HTERT RPE-1 (cell line): ENCODE results near the gene SKP1.

ENCODE experiments used
- in situ Hi-C: fragments of 300-500 bp; cut with MboI; formaldehyde crosslinking; loops from 4 replicates; pipeline ENCODE4 v1.14.3; 2020; ENCODE audit warnings: low sequenced_read_pairs

SKP1 gene

DNA sequence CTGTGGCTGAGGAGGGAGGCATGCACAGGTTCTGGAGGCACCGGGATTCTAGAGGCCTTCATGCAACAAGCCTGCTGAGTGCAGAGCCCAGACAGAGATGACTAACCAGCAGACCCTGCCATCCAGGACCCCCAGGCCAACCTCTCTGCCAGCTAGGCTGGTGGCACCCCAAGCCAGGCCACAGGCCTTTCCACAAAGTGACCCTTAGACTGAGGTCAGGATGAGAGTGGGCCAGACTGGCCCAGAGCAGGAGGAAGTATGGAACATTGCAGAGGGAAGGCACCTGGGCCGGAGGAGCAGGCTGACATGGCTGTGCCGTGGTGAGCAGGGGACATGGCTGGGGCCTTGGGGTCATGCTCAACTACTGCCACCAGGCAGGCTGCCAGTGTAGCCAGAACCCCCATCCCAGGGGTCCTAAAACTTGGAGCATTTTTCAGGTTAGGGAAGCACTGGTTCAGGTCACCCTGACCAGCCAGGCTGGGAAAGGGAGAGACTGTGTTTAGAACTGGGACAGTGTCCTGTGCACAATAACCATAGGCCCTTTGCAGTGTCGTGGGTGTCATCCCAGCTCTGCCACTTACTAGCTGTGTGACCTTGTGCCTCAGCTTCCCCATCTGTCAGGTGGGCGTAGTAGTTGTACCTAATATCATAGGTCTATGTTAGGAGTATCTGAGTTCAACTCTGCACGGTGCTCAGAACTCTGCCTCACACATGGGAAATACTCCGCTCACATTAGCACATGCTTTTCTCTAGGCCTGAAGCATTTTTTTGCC is 45.0 kb downstream of the SKP1 start:
- in situ Hi-C loops = loop anchor here (25.0 kb wide), 1 partner anchor 94 kb away; no protein-coding TSS in a partner anchor

DNA sequence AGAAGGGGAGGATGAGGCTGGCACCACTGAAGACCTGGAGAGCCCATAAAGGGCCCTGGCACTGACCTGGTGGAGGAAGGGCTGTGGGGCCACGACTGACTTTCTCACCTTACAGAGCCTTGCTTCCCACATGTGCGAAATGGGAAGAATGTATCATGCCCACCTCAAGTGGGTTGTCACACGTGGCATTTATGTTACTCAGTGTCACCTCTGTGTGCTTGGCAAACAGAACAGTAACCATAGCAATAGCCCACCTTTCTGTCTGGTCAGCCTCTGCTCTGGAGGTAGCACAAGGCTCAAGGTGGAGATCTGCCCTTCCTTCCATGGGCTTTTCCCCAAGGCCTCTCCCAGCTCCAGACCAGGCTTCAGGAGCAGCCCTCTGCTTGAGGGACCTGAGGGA is 45.6 kb downstream of the SKP1 start:
- in situ Hi-C loops = loop anchor here (25.0 kb wide), 1 partner anchor 94 kb away; no protein-coding TSS in a partner anchor

DNA sequence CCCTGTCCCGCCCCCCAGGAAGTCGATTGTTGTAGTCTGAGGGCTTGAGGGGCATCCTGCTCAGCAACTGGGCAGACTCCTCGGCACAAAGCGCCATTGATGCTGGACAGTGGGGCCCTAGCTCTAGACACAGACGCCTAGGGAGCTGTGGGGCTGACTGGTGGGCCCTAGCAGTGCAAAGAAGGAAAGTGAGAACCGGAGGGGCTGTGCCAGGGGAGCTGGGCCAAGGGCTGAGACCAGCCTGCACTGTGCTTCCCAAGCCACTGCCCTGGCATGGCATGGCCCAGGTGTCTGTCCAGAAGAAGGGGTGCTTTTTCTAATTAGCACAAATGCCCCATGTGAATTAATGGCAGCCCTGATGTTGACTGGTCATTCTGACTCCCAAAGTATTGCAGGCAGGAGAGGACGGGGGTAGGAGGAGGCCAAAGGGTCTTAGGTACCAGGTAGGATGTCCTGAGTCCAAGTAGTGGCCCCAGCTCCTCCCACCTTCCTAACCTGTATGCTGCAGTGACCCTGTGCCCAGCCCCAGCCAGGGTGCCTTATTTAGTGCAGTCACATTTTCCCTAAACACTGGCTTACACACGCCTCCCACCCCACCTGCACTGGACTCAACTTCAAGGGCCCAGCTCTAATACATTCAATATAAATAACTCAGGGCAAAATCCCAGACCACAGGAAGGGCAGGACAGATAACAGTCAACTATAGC is 46.4 kb downstream of the SKP1 start:
- in situ Hi-C loops = loop anchor here (25.0 kb wide), 1 partner anchor 93 kb away; no protein-coding TSS in a partner anchor

DNA sequence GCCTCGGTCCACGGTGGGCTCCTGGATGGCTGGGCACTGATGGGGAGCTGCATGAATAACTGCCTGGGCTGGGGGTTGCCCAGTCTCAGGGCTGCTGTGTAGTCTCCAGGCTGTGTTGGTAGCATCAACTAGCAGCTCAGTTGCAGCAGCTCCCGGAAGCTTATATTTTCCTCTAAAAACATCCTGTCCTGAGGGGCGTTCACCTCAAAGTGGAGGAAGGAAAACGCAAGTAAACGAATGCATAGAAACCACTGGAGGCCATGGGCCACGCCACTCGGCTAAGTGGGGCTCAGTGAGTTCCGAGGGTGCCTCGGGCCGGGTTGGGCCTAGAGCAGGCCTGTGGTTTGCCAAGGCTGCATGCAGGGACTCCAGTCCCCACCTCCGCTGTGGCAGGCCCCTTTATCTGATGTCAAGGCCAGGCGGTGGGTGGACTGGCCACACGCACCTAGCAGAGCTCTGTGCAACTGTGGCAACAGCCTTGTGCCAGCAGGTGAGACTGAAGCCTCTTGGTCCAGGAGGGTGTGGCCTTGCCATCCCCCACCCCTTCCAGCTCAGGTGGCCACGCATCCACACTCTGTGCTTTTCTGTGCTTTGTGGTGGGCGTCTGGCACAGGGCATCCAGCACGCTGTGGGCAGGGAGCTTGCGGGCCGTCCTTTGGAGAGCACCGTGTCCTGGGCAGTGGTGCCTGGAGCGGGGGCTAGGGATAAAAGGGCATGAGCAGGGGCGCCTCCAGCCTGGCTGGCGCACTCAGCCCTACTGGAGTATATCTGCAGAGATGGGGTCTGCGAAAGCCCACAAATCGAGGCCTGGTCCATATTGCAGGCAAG is 47.1 kb downstream of the SKP1 start:
- in situ Hi-C loops = loop anchor here (25.0 kb wide), 1 partner anchor 92 kb away; no protein-coding TSS in a partner anchor

DNA sequence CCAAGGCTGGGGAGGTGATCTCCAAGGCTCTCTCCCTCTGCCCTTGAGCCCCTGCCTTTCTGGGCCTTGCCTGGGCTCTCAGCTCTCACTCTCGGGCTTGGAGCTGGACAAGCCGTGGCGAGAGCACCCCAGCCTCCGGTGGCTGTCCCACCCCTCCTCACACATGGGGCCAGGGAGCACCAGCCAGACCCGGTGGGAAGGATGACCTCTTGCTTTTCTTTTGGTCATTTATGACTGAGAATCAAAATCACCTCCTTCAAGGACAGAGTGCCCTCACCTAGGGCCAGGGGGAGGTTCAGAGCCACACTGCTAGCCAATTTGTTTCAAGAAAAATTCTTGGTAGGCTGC is 48.1 kb downstream of the SKP1 start:
- in situ Hi-C loops = loop anchor here (25.0 kb wide), 1 partner anchor 91 kb away; no protein-coding TSS in a partner anchor

DNA sequence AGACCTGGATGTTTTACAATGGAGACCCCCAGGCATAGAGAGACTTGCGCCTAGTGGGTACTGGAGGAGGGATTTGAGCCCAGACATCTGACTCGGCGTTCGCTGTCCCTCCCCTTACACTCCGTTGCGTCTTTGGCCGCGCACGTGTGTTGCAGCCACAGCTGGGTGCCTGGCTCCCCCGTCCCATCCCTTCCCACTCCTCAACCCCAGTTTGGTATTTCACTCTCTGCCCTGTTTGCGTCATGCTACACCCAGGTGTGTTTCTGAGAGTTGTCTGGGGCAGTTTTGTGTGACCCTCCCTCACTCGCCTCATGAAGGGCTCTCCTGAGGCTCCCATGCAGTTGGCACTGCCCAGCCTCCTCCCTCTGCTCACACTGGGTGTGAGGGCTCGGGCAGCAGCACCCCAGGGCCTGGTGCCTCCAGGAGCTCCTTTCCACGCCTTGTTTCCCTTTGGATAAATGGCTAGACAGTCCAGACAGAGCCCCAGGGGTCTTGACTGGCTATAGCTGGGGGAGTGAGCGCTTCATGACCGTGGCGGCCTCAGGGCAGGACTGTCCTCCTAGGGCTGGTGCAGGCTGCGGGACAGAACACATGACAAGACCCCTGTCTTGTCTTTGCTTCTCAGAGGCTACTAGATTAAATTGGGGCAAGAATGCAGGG is 48.6 kb downstream of the SKP1 start:
- in situ Hi-C loops = loop anchor here (25.0 kb wide), 1 partner anchor 91 kb away; no protein-coding TSS in a partner anchor

DNA sequence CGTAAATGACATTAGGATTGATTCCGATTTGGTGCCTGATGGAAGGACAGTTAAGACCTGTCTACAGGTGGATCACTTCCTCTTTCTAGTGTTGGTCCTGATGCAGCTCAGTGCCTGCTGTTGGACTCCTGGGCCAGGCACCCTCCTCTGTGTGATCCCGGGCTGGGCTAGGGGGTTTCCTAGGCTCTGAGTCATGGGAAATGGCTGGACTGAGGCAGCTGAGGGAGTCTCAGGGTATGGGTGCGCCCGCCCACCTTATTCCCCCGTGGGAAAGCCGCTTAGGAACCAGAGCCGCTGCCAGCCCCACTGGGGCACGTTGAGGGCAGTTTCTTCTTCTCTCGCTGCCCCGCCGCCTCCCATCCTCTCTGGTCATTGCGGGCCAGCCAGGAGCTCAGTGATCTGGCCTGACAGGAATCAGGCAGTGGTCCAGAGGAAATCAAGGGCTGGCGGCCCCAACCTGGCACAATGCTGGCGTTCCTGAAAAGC is 49.3 kb downstream of the SKP1 start:
- in situ Hi-C loops = loop anchor here (25.0 kb wide), 1 partner anchor 90 kb away; no protein-coding TSS in a partner anchor

DNA sequence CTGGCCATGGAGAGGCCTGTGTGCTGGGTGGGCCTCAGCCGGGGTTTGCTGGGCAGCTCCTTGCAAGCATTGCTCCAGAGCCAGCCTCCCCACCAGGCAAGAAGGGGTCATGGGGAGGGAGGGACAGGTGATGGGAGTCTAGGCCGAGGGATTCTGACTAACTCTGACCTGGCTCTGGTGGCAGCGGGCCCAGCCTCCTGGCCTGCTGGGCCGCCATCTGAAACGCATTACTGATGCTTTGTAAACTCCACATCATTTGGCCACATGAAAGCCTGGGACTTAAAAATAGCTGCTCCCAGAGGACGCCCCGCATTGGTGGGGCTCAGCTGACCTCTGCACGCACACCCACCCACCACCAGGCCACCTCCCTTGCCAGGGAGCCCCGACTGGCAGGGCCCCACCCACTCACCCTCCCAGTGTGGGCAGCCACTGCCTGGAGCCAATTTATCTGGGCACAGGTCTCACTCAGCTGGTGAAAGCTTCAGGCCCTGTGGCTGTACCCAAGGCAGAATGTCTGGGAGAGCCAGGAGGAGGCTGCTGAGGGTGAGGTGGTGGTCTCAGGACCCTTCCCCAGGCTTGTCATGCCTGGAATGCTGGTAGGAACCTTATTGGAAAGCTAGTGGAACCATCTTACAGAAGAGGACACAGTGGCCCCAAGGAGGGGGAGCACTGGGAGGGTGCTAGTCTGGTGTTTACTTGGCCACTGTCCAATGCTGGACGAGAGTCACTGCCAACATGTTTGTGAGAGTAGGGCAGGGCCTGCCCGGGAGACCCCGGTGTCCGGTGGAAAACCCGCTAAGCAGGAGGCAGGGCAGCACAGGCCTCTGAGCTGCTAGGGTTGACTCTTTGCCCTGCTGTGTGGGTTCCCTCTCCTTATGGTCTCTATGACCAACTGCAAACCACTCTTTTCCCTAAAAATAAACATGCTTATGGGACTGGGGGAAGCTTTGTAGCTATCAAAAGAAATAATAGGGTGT is 51.4 kb downstream of the SKP1 start:
- in situ Hi-C loops = loop anchor here (25.0 kb wide), 1 partner anchor 88 kb away; no protein-coding TSS in a partner anchor

DNA sequence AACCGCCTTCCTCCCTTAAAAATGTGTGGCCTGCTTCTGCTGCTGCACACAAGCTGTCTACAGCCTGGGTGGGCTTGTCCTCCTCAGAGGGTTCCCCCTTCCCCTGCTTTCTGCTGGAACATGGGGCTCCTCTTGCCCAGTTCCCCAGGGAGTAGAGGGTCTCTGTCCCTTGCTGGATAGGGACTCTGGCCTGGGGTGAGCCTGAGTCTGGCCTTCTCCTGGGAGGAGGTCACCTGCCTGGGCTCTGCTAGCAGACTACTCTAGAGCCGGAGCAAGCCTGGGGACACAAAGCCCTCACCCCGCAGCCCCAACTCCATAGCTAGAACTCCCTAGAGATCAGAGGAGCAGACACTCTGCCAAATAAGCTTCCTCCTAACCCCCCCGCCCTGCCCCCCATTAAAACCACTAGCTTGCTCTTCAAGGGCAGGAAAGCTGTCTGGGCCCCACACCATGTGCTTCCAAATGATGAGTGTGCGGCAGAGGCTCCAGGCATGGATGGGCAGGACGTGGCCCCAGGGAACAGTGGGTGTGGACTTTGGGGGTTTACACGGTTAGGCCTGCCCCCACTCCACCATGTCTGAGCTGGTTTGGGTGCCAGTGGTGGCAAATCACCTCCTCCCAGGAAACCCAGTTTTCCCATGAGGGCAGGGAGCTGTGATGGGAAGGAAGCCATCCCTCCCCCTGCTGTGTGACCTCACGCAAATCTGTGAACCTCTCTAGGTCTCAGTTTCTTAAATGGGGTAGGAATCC is 52.3 kb downstream of the SKP1 start:
- in situ Hi-C loops = loop anchor here (25.0 kb wide), 1 partner anchor 87 kb away; no protein-coding TSS in a partner anchor

DNA sequence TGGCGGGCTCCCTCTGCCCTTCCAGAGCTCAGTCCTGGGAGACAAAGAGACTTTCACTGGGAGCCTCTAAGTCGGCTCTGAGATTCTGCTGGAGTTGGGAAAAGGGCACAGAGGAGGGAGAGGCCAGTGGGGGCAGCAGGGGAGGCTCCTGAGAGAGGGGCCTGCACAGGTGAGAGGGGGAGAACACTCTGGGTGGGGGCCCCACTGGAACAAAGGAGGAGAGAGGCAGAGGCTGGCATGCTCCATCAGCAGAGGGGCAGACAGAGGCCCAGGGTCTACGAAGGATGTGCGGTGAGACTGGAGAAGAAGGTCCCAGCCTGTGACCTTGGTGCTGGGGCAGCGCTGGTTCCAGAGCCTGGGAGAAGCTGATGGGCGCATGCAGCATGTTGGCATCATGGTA is 53.4 kb downstream of the SKP1 start:
- in situ Hi-C loops = no loop called here

DNA sequence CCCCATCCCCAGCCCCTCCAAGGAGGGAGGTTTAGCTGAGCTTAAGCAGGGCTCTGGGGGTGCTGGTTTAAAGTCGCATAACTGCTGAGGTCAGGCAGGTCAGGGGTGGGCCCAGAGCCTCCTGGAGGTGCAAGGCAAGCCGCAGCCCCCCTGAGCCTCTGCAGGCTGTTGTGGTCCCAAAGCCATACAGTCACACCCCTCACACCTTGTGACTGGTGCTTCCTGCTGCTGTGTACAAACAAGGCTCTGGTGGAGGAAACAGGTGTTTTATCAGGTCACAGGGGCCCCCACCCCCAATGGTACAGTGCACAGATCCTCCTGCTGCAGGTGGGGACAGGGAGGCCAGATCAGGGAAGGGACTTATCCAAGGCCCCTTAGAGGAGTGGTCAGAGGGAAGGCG is 54.2 kb downstream of the SKP1 start:
- in situ Hi-C loops = no loop called here

DNA sequence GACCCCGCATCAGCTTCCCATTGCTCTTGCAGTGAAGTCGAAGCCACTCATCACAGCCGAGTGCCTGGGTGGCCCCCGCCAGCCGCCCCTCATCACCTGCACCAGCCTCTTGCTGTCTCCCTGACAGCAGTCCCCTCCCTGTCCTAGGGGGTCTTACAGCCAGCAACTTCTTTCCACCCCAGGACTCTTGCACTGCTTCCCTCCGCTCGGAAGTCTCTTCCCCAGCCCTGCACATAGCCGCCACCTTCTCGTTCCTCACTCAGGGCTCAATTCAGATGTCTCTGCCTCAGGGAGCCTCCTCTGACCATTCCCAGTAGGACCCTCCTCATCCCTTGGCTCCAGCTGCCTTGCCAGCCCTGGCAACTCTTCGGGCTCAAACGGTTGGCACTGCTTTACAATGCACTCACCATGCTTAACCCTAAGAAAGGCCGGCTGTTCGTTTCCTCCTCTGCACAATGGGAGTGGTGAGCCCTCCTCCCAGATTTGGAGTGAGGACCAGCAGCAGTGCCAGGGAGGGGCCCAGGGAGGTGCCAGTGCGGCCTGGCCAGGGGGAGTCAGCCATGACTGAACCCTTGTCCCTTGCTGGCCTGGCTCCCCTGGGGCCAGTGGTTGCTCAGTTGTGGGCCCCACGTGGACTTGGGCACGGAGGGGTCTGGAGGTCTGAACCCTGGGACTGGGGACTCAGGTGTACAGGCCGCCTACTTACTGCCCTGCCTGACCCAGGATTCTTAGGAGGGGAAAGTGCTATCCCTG is 56.2 kb downstream of the SKP1 start:
- in situ Hi-C loops = no loop called here

DNA sequence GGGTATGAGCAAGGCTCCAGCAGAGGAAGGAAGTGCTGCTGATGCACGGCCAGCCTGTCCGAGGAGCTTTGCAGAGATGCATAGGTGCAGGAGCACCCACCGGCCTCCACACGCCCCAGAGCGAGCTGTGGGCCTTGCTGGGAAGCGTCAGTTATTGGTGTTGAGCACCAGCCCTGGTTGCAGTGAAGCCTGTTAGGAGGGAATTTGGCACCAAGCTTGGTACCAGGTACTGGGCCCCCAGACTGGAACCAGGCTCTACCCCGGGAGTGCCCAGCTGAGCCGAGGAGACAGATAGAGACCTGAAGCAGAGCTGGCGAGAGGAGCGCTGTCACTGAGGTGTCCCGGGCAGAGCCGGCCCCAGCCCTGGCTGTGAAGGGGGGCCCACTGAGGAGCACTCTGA is 57.0 kb downstream of the SKP1 start:
- in situ Hi-C loops = no loop called here

DNA sequence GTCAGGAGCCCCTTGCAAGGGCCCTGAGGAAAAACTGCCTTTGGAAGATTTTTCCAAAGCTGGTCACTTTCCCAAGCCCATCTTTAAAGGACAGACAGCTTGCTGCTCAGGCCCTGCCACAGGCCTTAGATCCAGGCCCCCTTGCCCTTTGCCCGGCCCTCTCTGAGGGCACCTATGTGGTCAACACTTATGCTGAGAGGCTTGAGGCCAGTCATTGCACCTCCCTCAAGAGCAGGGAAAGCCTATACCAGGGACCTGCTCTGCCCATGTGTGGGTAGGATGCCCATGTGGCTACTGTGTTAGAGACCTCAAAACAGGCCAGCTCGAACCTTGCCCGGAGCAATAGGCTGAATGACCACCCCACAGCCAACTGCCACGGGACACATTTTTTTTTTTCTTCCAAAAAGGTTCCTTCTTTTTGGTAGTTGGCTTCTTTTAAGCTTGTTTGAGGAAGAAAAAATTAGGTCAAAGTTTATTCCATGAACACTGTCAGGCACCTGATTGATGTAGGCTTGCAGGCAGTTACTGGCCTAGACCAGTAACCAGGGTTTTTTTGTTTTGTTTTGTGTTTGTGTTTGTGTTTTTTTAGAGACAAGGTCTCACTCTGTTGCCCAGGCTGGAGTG is 58.4 kb downstream of the SKP1 start:
- in situ Hi-C loops = no loop called here

DNA sequence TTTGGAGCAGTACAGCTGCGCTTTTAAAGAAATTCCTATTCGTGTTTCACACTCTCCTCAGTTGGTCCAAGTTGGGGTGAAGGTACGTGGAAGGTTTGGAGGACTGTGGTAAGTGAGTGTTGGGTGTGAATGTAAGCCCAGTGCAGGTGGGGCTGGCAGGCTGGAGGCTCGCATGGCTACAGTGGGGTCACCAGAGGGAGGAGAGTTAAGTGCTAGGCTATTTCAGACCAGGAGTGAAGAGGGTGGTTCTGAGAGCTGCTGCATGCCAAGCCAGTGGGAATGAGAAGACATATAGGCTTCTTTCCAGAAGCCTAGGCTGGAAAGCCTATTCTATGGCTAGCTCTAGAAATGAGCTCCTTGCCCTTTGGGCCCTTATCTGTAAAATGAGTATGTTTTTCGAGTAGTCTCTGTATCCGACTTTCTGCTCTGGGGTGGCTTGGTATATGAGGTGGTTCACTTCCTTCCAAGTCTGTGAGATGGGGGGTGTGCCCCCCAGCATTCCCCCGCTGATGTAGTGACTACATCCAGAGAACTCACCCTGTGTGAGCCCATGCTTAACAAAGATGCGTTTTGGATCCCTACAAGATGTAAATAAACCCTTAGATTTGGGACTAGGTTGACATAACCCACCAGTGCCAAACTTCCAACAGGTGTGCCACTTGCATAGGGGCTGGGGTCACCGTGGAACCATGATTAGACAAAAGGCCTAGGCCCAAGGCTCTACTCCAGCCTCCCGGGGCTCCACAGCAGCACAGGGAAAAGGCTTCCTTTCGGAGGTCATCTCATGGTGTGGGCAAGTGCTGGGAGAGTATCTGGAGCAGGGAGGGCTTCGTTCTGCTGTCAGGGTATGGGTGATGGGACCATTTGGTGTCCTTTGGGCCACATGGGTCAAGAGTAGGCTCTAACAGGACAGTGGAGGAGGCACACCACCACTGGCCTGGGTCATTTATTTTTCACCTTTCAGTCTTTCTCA is 59.7 kb downstream of the SKP1 start:
- in situ Hi-C loops = no loop called here

DNA sequence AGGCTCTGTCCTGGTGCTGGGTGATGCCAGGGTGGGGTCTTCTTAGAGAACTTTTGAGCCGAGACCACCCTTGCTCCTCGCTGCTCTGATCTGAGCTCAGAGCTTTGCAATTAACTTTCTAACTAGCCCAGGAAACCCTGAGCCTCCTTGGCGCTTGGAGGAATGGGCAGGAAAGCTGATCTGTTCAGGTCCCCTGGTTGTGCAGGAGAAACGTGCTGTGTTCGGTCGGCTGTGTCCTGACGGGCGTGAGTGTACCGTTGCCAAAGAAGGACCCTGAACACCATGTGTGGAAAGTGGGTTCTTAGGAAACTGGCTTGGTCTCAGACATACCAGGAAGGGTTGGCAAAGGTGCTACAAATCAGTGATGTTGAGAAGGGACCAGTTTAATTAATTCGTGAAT is 60.5 kb downstream of the SKP1 start:
- in situ Hi-C loops = no loop called here
